GM13977 (cell line): ENCODE results near the gene STUM.

ENCODE experiments used
- DNase-seq: peaks from one replicate; pipeline ENCODE4 v3.0.0; 2012; ENCODE audit warnings: low spot score
- CTCF ChIP-seq: IDR thresholded peaks from 2 replicates; pipeline ENCODE4 v1.5.1; 2012; ENCODE audit warnings: mild to moderate bottlenecking, control low read depth; ENCODE audit not compliant: insufficient read depth; ENCODE audit errors: extremely low read depth, missing control alignments
- in situ Hi-C: fragments of 300-500 bp; cut with MboI; formaldehyde crosslinking; loops from one replicate; pipeline ENCODE4 v1.12.0; 2022; ENCODE audit warnings: low sequenced_read_pairs, low pct_unique_long_range_greater_than_20kb, mixed read lengths, inconsistent platforms; ENCODE audit not compliant: unreplicated experiment

Gene STUM

GRCh38 chr1:226584164-226584563, 35.6 kb downstream of the STUM start:
- DNase-seq = no peak
- no peak for TF ChIP-seq CTCF
- in situ Hi-C loops = no loop called here

GRCh38 chr1:226586116-226586515, 37.6 kb downstream of the STUM start:
- in situ Hi-C loops = no loop called here
- no peak for TF ChIP-seq CTCF
- no peak for DNase-seq

GRCh38 chr1:226586650-226587422, 38.3 kb downstream of the STUM start:
- in situ Hi-C loops = no loop called here
- no peak for DNase-seq
- TF ChIP-seq CTCF = no peak

GRCh38 chr1:226588484-226588883, 39.9 kb downstream of the STUM start:
- DNase-seq = no peak
- no peak for TF ChIP-seq CTCF
- in situ Hi-C loops = no loop called here

- in situ Hi-C loops = no loop called here
- no peak for TF ChIP-seq CTCF
- DNase-seq = no peak
Observed at GRCh38 chr1:226589008-226589733, 40.6 kb downstream of the STUM start.

- no peak for TF ChIP-seq CTCF
- DNase-seq = no peak
- in situ Hi-C loops = no loop called here
Observed at GRCh38 chr1:226590614-226591013, 42.0 kb downstream of the STUM start.
